ENCODE results near the gene GFAP. TPM values are rescaled to one million over a fixed set of nuclear protein-coding genes. Genes with fewer than 3 reads are reported as not detected.

GFAP gene
- total RNA-seq, 2 donors from 2014 or later, result not detected

- Mint-ChIP-seq H3K27ac (peak overlapping the region; percentile 31), H3K36me3 (ENCODE audit: low read depth) (no peaks in the 10 kb centered on the region), H3K9me3 (no peaks in the 10 kb centered on the region), H3K4me3 (peak overlapping the region; percentile 38), H3K27me3 (peaks cover 19% of the 10 kb centered on the region), H3K4me1 (peaks cover 10% of the 10 kb centered on the region)
- no peak for ATAC-seq (replicated peaks)
These were observed 2.3 kb downstream of the GFAP start for GRCh38 chr17:44912763-44913544.

DNA sequence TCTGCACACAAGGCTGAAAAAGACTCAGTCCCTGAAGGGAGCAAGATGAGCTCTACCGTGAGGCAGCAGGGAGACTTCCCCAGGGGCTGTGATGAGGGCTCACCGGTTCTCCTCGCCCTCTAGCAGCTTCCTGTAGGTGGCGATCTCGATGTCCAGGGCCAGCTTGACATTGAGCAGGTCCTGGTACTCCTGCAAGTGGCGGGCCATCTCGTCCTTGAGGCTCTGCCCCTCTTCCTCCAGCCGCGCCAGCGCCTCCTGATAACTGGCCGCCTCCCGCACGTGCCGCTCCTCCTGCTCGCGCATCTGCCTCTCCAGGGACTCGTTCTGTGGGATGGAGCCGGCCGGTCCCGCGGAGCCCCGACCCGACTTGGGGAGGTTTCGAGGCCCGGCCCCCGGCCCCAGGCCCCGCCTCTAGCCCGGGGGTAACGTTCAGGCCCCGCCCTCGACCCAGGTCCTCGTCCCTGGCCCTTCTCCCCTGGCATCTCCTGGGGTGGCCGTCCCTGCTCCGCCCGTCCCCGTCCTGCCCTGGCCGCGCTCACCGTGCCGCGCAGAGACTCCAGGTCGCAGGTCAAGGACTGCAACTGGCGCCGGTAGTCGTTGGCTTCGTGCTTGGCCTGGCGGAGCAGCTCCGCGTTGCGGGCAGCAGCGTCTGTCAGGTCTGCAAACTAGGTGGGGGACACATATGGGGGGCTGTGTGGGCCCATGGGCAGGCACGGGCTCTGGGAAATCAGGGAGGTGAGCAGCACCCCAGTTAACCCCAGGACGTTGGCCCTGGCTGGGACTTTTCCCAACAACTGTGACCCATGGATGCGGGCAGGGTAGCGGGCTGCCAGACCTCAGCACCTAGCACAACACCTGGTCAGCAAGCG lies 3.9 kb downstream of the GFAP start:
- peak; percentile 83 for ATAC-seq (replicated peaks)
- Mint-ChIP-seq H3K4me3 (peak overlapping the region; percentile 29), H3K27ac (no peak overlapping the region), H3K9me3 (no peaks in the 10 kb centered on the region), H3K27me3 (peaks cover 19% of the 10 kb centered on the region), H3K36me3 (ENCODE audit: low read depth) (no peaks in the 10 kb centered on the region), H3K4me1 (peaks cover 10% of the 10 kb centered on the region)

- H3K4me3 Mint-ChIP-seq, result peak overlapping the region; percentile 29
- no peaks in the 10 kb centered on the region for H3K36me3 Mint-ChIP-seq (ENCODE audit: low read depth)
- H3K27ac Mint-ChIP-seq, result no peak overlapping the region
- H3K27me3 Mint-ChIP-seq, result peaks cover 23% of the 10 kb centered on the region
- peaks cover 10% of the 10 kb centered on the region for H3K4me1 Mint-ChIP-seq
- no peak for ATAC-seq (replicated peaks)
- no peaks in the 10 kb centered on the region for H3K9me3 Mint-ChIP-seq
These were observed 4.8 kb downstream of the GFAP start for GRCh38 chr17:44910231-44911106.

- Mint-ChIP-seq H3K27ac (no peak overlapping the region), H3K4me1 (peaks cover 10% of the 10 kb centered on the region), H3K4me3 (no peak overlapping the region), H3K27me3 (peaks cover 23% of the 10 kb centered on the region), H3K9me3 (no peaks in the 10 kb centered on the region), H3K36me3 (ENCODE audit: low read depth) (no peaks in the 10 kb centered on the region)
- ATAC-seq (replicated peaks), result no peak
These were observed 5.6 kb downstream of the GFAP start for GRCh38 chr17:44909681-44910144.

DNA sequence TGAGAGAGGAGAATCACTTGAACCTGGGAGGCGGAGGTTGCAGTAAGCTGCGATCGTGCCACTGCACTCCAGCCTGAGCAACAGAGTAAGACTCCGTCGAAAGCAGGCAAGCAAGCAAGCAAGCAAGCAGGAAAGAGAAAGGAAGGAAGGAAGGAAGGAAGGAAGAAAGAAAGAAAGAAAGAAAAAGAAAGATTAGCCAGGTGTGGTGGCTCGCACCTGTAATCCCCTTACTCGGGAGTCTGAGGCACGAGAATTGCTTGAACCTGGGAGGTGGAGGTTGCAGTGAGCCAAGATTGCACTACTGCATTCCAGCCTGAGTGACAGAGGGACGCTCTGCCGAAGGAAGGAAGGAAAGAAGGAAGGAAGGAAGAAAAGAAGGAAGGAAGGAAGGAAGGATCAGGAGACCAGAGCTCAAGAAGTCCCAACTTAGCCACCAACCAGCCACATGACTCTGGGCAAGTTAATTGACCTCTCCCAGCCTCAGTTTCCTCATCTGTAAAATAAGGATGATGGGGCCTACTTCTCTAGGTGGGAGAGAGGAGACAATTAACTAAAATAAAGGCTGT lies 6.5 kb downstream of the GFAP start:
- Mint-ChIP-seq H3K36me3 (ENCODE audit: low read depth) (no peaks in the 10 kb centered on the region), H3K9me3 (no peaks in the 10 kb centered on the region), H3K27ac (no peak overlapping the region), H3K4me1 (peaks cover 10% of the 10 kb centered on the region), H3K4me3 (no peak overlapping the region), H3K27me3 (peaks cover 19% of the 10 kb centered on the region)
- ATAC-seq (replicated peaks), result no peak

GRCh38 chr17:44907729-44908470 lies 7.4 kb downstream of the GFAP start:
- no peak overlapping the region for H3K27ac Mint-ChIP-seq
- peaks cover 14% of the 10 kb centered on the region for H3K27me3 Mint-ChIP-seq
- H3K4me1 Mint-ChIP-seq, result peaks cover 4% of the 10 kb centered on the region
- H3K36me3 Mint-ChIP-seq (ENCODE audit: low read depth), result no peaks in the 10 kb centered on the region
- H3K9me3 Mint-ChIP-seq, result no peaks in the 10 kb centered on the region
- ATAC-seq (replicated peaks), result no peak
- H3K4me3 Mint-ChIP-seq, result no peak overlapping the region

DNA sequence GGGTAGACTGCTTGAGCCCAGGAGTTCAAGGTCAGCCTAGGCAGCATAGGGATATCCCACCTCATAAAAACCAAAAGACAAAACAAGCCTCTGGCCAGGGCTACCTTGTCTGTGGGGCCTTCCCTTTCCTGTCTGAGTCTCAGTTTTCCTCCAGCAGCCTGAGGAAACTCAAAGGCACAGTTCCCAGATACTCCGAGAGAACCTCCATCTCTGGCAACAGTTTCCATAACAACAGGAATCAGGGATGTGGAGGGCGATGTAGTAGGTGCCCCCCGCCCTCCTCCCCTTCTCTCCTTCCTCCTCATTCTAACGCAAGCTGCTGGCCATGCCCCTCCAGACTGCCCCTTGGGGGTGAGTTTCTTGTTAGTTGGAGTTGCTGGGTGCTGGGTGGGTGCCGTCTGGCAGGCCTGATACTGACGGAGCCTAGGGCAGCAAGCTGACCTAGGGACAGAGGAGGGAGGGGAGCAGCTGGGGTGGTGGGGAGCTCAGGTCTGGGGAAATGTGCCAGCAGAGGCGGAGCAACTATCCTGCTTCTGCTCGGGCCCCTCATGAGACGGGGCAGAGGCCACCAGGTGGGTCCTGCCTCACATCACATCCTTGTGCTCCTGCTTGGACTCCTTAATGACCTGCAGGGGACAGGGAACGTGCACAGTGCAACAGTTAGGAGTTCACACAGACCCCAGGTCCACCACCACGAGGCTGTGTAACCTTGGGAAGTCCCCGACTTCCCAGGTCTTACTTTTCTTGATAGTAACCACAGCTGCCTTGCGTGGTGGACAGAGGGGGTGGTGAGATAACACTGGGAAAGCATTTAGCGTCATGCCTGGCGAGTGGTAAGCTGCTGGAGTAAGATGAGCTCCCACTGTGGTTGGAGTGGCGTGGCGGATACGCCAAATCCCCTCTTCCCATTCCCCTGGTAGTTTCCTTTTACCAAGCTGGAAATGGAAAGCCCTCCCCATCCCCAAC lies 8.3 kb downstream of the GFAP start:
- Mint-ChIP-seq H3K9me3 (no peaks in the 10 kb centered on the region), H3K36me3 (ENCODE audit: low read depth) (no peaks in the 10 kb centered on the region), H3K27ac (no peak overlapping the region), H3K27me3 (peaks cover 9% of the 10 kb centered on the region), H3K4me3 (no peak overlapping the region), H3K4me1 (peaks cover 4% of the 10 kb centered on the region)
- ATAC-seq (replicated peaks), result no peak

- peaks cover 4% of the 10 kb centered on the region for H3K4me1 Mint-ChIP-seq
- no peak overlapping the region for H3K27ac Mint-ChIP-seq
- ATAC-seq (replicated peaks), result no peak
- H3K9me3 Mint-ChIP-seq, result no peaks in the 10 kb centered on the region
- peaks cover 9% of the 10 kb centered on the region for H3K27me3 Mint-ChIP-seq
- no peaks in the 10 kb centered on the region for H3K36me3 Mint-ChIP-seq (ENCODE audit: low read depth)
- no peak overlapping the region for H3K4me3 Mint-ChIP-seq
These were observed 9.2 kb downstream of the GFAP start for GRCh38 chr17:44906010-44906646.

DNA sequence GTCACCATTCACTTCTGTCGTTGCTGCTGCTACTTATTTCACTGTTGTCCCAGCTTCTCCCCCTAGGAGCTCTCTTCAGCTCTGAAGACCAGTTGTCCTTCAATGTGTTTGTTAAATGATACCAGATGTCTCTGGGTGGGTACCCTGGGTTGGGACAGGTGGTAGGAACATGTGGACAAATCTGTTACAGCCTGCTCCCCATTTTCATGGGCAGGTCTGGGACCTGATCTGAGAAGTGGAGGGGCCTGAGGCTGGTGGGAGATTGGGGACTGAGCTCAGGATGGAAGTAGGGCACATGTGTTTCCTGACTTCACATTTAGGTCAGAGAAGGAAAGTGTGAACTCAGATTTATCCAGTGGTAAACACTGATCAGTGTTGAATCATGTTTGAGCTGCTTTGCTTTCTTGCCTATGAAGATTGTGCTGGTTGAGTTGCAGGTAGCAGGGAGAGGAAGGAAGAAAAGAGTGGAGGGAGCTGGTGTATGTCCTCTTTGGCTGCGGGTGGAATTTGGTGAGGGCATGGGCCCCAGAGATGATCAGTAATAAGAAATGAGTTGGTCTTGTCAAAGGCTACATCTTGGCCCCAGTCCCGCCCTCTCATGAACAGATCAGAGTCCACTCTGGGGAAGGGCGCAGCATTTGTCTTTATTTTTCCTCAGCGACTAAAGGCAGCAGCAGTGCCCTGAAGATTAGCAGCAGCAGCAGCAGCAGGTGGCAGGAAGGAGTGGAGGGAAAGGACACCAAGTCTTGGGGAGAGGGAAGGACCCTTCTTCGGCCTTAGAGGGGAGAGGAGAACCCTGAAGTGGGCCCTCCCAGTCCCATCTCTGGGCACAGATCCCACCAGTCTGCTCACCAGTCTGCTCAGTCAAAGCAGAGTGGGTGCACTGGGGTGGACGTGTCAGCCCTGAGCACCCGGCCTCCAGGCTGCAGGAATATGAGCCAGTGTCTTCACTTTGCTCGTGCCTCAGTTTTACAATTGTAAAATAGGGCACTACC lies 10.0 kb downstream of the GFAP start:
- Mint-ChIP-seq H3K27ac (peak overlapping the region; percentile 6), H3K9me3 (no peaks in the 10 kb centered on the region), H3K27me3 (peaks cover 3% of the 10 kb centered on the region), H3K36me3 (ENCODE audit: low read depth) (no peaks in the 10 kb centered on the region), H3K4me1 (no peaks in the 10 kb centered on the region), H3K4me3 (no peak overlapping the region)
- no peak for ATAC-seq (replicated peaks)

GRCh38 chr17:44904001-44904984 lies 11.0 kb downstream of the GFAP start:
- no peak overlapping the region for H3K4me3 Mint-ChIP-seq

More at GRCh38 chr17:44904001-44904984, 11.0 kb downstream of the GFAP start:
- H3K27ac Mint-ChIP-seq, result no peak overlapping the region
- no peak for ATAC-seq (replicated peaks)
- peaks cover 5% of the 10 kb centered on the region for H3K36me3 Mint-ChIP-seq (ENCODE audit: low read depth)
- H3K27me3 Mint-ChIP-seq, result peaks cover 3% of the 10 kb centered on the region
- no peaks in the 10 kb centered on the region for H3K4me1 Mint-ChIP-seq
- H3K9me3 Mint-ChIP-seq, result no peaks in the 10 kb centered on the region
